HG03175 (cell line): ENCODE measurements around the gene STAB1.

Experiments
- ATAC-seq: cut with Tn5 transposase; IDR thresholded peaks from one replicate; pipeline ENCODE4 v1.9.1; 2021; ENCODE audit warnings: mild to moderate bottlenecking, moderate library complexity; ENCODE audit not compliant: unreplicated experiment

The STAB1 gene

DNA sequence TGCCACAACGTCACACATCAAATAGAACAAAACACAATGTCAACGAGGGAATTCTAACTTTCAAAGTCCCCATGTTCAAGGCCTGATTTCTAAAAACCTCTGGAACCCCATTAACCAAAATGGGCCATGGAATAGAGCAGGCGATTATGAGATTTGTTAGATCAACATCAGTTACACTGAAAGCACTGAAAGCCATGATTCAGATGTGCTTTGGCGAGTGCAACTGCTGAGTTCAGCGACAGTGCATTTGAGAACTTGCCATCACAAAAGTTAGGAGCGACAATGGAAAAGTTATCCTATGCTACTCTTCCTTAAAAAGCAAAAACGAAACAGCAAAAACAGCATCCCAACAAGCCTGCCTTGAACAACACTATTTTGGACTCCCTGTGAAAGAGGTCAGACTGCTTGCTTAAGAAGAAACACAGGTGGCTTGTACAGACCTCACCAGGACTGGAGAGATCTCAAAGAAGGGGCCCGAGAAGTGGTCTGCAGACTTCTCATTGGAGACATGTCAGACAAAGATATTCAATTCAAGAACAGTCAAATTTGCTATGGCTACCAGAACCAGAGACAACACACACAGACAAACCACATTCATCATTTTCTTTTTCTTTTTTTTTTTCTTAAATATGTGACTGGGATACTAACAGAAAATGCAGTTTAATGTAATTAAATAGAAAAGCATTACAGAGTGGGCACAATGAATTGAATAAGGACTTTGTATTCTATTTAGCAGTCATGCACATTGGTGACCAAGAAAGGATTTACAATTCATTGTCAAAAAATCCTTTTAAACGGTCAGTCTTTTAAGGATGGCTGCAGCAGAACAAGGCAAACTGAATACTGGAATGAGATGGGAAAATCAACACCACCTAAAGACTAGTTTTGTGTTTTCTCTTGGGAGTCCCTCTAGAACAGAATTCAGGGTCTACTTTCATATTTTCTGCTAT is 62.1 kb downstream of the STAB1 start:
- ATAC-seq, result no peak

DNA sequence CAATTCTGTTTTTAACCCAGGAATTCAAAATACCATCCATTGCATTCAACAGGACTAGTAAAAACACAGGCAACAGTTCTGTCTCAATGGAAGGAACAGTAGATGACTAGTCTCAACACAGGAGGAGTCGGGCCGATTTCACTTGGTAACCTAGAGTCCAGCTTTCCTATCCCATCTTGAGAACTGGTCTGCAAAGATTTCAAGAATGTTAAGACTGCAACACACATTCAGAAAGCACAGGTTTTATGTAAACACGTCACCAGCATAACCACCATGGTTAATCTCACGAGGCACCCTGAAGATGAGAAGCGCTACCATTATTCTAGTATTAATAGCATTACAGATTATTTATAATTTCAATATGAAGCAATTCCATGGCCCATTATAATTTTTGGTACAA is 63.3 kb downstream of the STAB1 start:
- ATAC-seq, result no peak

DNA sequence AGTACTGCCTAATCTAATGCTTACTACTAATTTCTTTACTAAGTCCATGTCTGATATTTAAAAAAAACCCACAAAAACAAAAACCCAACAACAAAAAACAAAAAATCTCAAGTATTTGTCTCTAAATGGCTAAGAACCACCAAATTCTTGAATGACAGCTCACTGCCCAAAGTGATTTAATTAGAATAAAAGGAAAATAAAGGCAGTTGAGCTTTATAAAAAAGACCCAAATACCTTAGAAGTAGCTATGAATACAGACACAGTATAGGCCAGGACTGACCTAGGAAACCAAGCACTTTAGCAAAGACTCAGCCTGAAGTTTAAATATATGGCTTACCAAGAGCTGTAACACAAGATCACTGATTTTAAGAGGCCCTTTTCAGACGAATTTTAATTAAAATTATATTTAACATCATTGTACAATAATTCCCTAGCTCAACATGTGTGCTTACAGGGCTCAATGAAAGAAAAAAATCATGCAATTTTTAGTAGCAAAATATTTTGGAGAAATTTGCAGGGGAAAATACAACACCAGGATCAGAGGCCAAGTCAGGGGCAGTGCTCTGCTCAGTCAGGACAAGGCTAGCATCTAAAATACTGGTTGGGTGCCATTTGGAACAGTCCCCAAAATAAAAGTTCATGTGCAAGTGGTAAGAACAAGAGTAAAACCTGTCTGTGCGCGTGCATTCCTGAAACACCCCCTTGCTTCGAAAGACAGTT is 66.0 kb downstream of the STAB1 start:
- ATAC-seq, result no peak

DNA sequence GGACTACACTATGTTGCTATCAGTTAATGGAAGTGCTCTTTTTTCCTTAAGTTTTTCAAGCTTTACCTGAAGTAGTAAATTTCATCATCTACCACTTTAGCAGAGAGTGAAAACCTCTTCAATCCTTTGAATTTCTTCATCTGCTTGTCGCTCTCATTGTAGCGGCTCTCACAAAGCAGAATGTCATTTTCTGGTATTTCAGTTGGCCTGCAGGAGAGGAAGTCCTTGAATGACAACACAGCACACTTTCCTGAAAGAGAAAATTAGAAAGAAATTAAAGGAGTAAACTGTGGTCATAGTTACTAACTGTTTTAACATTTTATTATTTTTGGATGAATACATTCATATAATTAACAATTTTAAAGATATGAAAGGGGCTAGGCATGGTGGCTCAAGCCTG is 68.8 kb downstream of the STAB1 start:
- no peak for ATAC-seq

DNA sequence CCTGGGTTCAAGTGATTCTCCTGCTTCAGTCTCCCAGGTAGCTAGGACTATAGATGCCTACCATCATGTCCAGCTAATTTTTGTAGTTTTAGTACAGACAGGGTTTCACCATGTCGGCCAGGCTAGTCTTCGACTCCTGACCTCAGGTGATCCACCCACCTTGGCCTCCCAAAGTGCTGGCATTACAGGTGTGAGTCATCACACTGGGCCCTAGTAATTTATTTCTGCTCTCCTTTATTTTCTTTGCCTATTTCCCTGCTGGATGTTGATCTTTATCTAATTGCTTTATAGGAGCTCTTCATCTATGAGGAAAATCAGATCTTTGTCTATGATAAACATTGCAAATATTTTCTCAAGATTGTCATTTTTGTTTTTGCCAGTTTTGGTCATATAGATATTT is 72.9 kb downstream of the STAB1 start:
- ATAC-seq, result no peak

DNA sequence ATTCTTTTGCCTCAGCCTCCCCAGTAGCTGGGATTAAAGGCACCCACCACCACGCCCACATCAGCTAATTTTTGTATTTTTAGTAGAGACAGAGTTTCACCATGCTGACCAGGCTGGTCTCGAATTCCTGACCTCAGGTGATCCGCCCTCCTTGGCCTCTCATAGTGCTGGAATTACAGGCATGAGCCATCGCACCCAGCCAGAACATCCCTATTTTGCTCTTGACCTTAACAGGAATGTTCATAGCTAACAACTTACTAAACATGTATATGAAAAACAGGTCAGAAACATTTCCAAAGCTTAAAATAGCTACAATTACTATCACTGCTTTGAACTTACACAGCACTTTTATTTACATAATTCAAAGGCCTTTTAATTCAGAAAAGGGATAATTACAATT is 74.9 kb downstream of the STAB1 start:
- ATAC-seq, result no peak

DNA sequence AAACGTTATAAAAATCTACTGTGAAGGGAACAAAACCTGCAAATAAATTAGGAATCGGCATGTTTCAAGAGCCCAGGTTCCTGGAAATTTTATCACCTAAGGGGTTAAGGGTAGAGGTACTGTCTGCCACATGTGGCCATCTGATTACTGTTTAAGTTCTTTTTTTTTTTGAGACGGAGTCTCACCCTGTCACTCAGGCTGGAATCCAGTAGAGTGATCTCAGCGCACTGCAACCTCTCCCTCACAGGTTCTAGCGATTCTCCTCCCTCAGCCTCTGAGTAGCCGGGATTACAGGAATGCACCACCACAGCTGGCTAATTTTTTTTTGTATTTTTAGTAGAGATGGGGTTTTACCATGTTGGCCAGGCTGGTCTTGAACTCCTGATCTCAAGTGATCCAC is 77.1 kb downstream of the STAB1 start:
- no peak for ATAC-seq
